ENCODE results near the gene PSMG3. TPM values are rescaled to one million over a fixed set of nuclear protein-coding genes. Genes with fewer than 3 reads are reported as not detected.

Gene PSMG3
- total and polyA plus RNA-seq, 2 donors (not counting 3 experiments of a cell fraction or from before 2014, with no cell fraction given), result 25.5 to 49.7 TPM

DNA sequence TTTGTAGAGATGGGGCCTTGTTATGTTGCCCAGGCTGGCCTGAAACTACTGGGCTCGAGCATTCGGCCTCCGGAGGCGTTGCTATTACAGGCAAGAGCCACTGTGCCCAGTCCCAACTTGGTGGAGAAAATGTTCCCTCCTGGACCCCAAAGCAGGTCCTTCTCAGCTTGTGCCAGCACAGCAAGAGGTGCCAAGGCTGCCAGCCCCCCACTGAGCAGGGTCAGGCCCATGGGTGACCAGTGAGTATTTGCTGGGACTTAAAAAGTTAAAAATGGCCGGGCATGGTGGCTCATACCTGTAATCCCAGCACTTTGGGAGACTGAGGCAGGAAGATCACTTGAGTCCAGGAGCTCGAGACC is 34.8 kb downstream of the PSMG3 start:
- ChIA-PET POLR2A (no interaction called here), CTCF (interaction anchor here (1.3 kb wide), 1 partner anchor 23 kb away, joined by 3 read pairs; no protein-coding TSS in a partner anchor)
- TF ChIP-seq MYC (IDR thresholded peaks at IDR 0.05; ENCODE audit: low read depth, low read length) (no peak), GATA2 (IDR thresholded peaks at IDR 0.05; ENCODE audit: insufficient read depth, insufficient read length, low read depth, low read length) (no peak), POLR2A (IDR thresholded peaks at IDR 0.05; ENCODE audit: low read depth, low read length) (no peak), EZH2 (IDR thresholded peaks at IDR 0.05; ENCODE audit: borderline replicate concordance, low read depth, low read length, severe bottlenecking) (no peak), FOS (IDR thresholded peaks at IDR 0.05; ENCODE audit: borderline replicate concordance, insufficient read depth, low read length) (no peak), JUN (IDR thresholded peaks at IDR 0.05; ENCODE audit: borderline replicate concordance, insufficient read depth, insufficient read length, low read depth) (no peak), POLR2AphosphoS5 (IDR thresholded peaks at IDR 0.05; ENCODE audit: insufficient read depth, low read depth, low read length) (no peak)
- TF ChIP-seq, protein P1, sequence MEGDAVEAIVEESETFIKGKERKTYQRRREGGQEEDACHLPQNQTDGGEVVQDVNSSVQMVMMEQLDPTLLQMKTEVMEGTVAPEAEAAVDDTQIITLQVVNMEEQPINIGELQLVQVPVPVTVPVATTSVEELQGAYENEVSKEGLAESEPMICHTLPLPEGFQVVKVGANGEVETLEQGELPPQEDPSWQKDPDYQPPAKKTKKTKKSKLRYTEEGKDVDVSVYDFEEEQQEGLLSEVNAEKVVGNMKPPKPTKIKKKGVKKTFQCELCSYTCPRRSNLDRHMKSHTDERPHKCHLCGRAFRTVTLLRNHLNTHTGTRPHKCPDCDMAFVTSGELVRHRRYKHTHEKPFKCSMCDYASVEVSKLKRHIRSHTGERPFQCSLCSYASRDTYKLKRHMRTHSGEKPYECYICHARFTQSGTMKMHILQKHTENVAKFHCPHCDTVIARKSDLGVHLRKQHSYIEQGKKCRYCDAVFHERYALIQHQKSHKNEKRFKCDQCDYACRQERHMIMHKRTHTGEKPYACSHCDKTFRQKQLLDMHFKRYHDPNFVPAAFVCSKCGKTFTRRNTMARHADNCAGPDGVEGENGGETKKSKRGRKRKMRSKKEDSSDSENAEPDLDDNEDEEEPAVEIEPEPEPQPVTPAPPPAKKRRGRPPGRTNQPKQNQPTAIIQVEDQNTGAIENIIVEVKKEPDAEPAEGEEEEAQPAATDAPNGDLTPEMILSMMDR (IDR thresholded peaks at IDR 0.05; ENCODE audit: extremely low read depth in 1 of 2, insufficient read depth in 1 of 2, low read depth in 1 of 2, low read length in 2 of 2), result no peak
- TF ChIP-seq, protein P2, sequence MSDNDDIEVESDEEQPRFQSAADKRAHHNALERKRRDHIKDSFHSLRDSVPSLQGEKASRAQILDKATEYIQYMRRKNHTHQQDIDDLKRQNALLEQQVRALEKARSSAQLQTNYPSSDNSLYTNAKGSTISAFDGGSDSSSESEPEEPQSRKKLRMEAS (IDR thresholded peaks at IDR 0.05; ENCODE audit: insufficient read depth, insufficient read length), result no peak
- BruUV-seq (replicated peaks), result no TSS peak
- Histone ChIP-seq H2AFZ (ENCODE audit: low read depth, low read length) (no peak overlapping the region), H3K9me1 (replicated peaks; ENCODE audit: control insufficient read depth, extremely low read depth, insufficient read depth, low read length) (no peaks in the 10 kb centered on the region), H3K36me3 (ENCODE audit: control insufficient read depth in 2 of 2, extremely low read depth in 1 of 2, insufficient read depth in 2 of 2, low read length in 2 of 2) (peaks cover 6 to 9% of the 10 kb centered on the region in 2 experiments), H3K9ac (replicated peaks; ENCODE audit: extremely low read depth, insufficient read depth, low read length) (peak overlapping the region; percentile 20), H3K4me3 (replicated peaks in 1 of 3; ENCODE audit: insufficient read depth in 1 of 3, low read depth in 1 of 3, low read length in 3 of 3) (no peak overlapping the region), H3K4me2 (ENCODE audit: insufficient read depth, low read length) (no peak overlapping the region), H3K79me2 (ENCODE audit: control insufficient read depth, insufficient read depth, low read length) (peaks cover 52% of the 10 kb centered on the region), H3K9me3 (replicated peaks; ENCODE audit: control insufficient read depth, insufficient read depth, low read length) (no peaks in the 10 kb centered on the region), H4K20me1 (replicated peaks; ENCODE audit: control insufficient read depth, extremely low read depth, insufficient read depth, low read length) (no peaks in the 10 kb centered on the region), H3K27me3 (ENCODE audit: control insufficient read depth in 2 of 2, insufficient read depth in 2 of 2, low read length in 2 of 2) (no peaks in the 10 kb centered on the region), H3K27ac (ENCODE audit: insufficient read depth, low read depth, low read length) (peak overlapping the region; percentile 97), H3K4me1 (ENCODE audit: control insufficient read depth, extremely low read depth, insufficient read depth, low read length) (peaks cover 59% of the 10 kb centered on the region)
- FAIRE-seq, result no peak
- intact Hi-C loops (cut with micrococcal nuclease) (no loop called here), dilution Hi-C loops (cut with MboI; ENCODE audit: extremely low pct_ligation_motif_present, low sequenced_read_pairs) (no loop called here)
- DNase-seq (ENCODE audit: low read depth, low spot score), result no peak
